HEK293 (cell line): Measurements from ENCODE around the gene ADAMTS12.
"Not testable (repeated sequence)": the region's sequence is repeated elsewhere in the genome, so short reads cannot be mapped to it uniquely, and the experiment has no call there.

Source experiments
- CTCF ChIA-PET: fragments of 350-600 bp; formaldehyde crosslinking; extraction: SDS; loops from one replicate; lab custom pipeline; 2021; ENCODE audit warnings: antibody characterized with exemption; lab: Yijun Ruan, JAX
- POLR2A ChIA-PET: fragments of 300-600 bp; formaldehyde crosslinking; extraction: SDS; loops from one replicate; lab custom pipeline; 2020; ENCODE audit warnings: antibody characterized with exemption, inconsistent platforms; lab: Yijun Ruan, JAX
- H3K27ac ChIP-seq: fragments of 200-500 bp; sonication (Bioruptor generic); 2 replicates; pipeline ENCODE4 v1.5.1; 2014; ENCODE audit warnings: low read depth, low read length, control low read depth, inconsistent platforms; ENCODE audit errors: extremely low read depth
- H3K36me3 ChIP-seq, 2 experiments: fragments of 200-500 bp in 1 of 2; sonication (Bioruptor generic) in 1 of 2; 1 replicate in 1 of 2; 2 replicates in 1 of 2; pipeline ENCODE4 v1.5.1; 2014 to 2017; ENCODE audit warnings: inconsistent platforms in 2 of 2, low read length in 2 of 2; ENCODE audit not compliant: control insufficient read depth in 2 of 2, insufficient read depth in 1 of 2
- H3K4me1 ChIP-seq: fragments of 200-500 bp; sonication (Bioruptor generic); 2 replicates; pipeline ENCODE4 v1.5.1; 2014; ENCODE audit warnings: mild to moderate bottlenecking, low read length, inconsistent platforms; ENCODE audit not compliant: control insufficient read depth, insufficient read depth
- H3K4me3 ChIP-seq: 2 replicates; pipeline ENCODE4 v1.5.1; 2011; ENCODE audit warnings: low read depth, mild to moderate bottlenecking, control low read depth, low read length, moderate library complexity
- H3K9me3 ChIP-seq: fragments of 200-500 bp; sonication (Bioruptor generic); 2 replicates; pipeline ENCODE4 v1.5.1; 2014; ENCODE audit warnings: low read depth, low read length, inconsistent platforms; ENCODE audit not compliant: control insufficient read depth, insufficient read depth
- GFI1B ChIP-seq: fragments of 450-650 bp; formaldehyde crosslinking; IDR thresholded peaks from 2 replicates; pipeline ENCODE4 v1.5.1; 2016; ENCODE audit warnings: missing biosample characterization, missing genetic modification characterization
- SALL2 ChIP-seq: fragments of 450-650 bp; formaldehyde crosslinking; IDR thresholded peaks from 2 replicates; pipeline ENCODE4 v1.5.0; 2017; ENCODE audit warnings: missing biosample characterization, mild to moderate bottlenecking, missing genetic modification characterization, borderline replicate concordance
- SETDB1 ChIP-seq: IDR thresholded peaks from one replicate; pipeline ENCODE4 v1.6.1; 2017; ENCODE audit warnings: mild to moderate bottlenecking, low read length, moderate library complexity, mixed read lengths; ENCODE audit not compliant: insufficient read length
- ZNF146 ChIP-seq: fragments of 450-650 bp; formaldehyde crosslinking; IDR thresholded peaks from 2 replicates; pipeline ENCODE4 v1.5.1; 2016; ENCODE audit warnings: missing biosample characterization, missing genetic modification characterization
- ZNF292 ChIP-seq: fragments of 450-650 bp; formaldehyde crosslinking; IDR thresholded peaks from 2 replicates; pipeline ENCODE4 v1.5.1; 2016; ENCODE audit warnings: low read depth, missing biosample characterization, missing genetic modification characterization, borderline replicate concordance
- ZNF510 ChIP-seq: fragments of 450-650 bp; formaldehyde crosslinking; IDR thresholded peaks from 2 replicates; pipeline ENCODE4 v1.5.1; 2018; ENCODE audit warnings: mild to moderate bottlenecking, missing genetic modification characterization, missing biosample characterization; ENCODE audit not compliant: insufficient replicate concordance
- ZNF626 ChIP-seq: fragments of 450-650 bp; sonication (Bioruptor Pico); formaldehyde crosslinking; IDR thresholded peaks from 2 replicates; pipeline ENCODE4 v1.5.1; 2018; ENCODE audit warnings: missing biosample characterization, missing genetic modification characterization, inconsistent platforms
- ZNF664 ChIP-seq: fragments of 450-650 bp; formaldehyde crosslinking; IDR thresholded peaks from 2 replicates; pipeline ENCODE4 v1.5.1; 2016; ENCODE audit warnings: missing biosample characterization, missing genetic modification characterization
- ZNF747 ChIP-seq: fragments of 450-650 bp; formaldehyde crosslinking; IDR thresholded peaks from 2 replicates; pipeline ENCODE4 v1.5.1; 2016; ENCODE audit warnings: missing biosample characterization, missing genetic modification characterization
- ZNF785 ChIP-seq: fragments of 450-650 bp; formaldehyde crosslinking; IDR thresholded peaks from 2 replicates; pipeline ENCODE4 v1.5.1; 2016; ENCODE audit warnings: missing biosample characterization, missing genetic modification characterization
- ZNF792 ChIP-seq: fragments of 450-650 bp; formaldehyde crosslinking; IDR thresholded peaks from 2 replicates; pipeline ENCODE4 v1.5.1; 2016; ENCODE audit warnings: missing biosample characterization, missing genetic modification characterization
- ZNF830 ChIP-seq: fragments of 450-650 bp; IDR thresholded peaks from 2 replicates; pipeline ENCODE4 v1.5.0; 2018; ENCODE audit warnings: missing biosample characterization, missing genetic modification characterization, low read depth, mild to moderate bottlenecking, moderate library complexity
- TF ChIP-seq, protein P1 (sequence below): fragments of 450-650 bp; formaldehyde crosslinking; IDR thresholded peaks from 2 replicates; pipeline ENCODE4 v1.5.1; 2016; ENCODE audit warnings: missing biosample characterization, missing genetic modification characterization
- TF ChIP-seq, protein P2 (sequence below): fragments of 450-650 bp; formaldehyde crosslinking; IDR thresholded peaks from 2 replicates; pipeline ENCODE4 v1.5.1; 2016; ENCODE audit warnings: missing biosample characterization, missing genetic modification characterization
- TF ChIP-seq, protein P3 (sequence below): IDR thresholded peaks from 2 replicates; pipeline ENCODE4 v1.6.1; 2011; ENCODE audit warnings: mild to moderate bottlenecking, low read depth, low read length, borderline replicate concordance

Gene ADAMTS12

GRCh38 chr5:33921002-33921401 lies 29.2 kb upstream of the ADAMTS12 start:
- ChIA-PET POLR2A (no interaction called here), CTCF (interaction anchor here (1.0 to 1.7 kb wide), 2 partner anchors 14 to 76 kb away, joined by 4 read pairs; no protein-coding TSS in a partner anchor)
- Histone ChIP-seq H3K4me1 (no peaks in the 10 kb centered on the region), H3K9me3 (no peaks in the 10 kb centered on the region), H3K27ac (no peak overlapping the region), H3K4me3 (no peak overlapping the region), H3K36me3 (no peaks in the 10 kb centered on the region)
- TF ChIP-seq ZNF747 (tag by site-specific recombination) = no peak
- no peak for TF ChIP-seq ZNF785
- TF ChIP-seq ZNF664 (tag by site-specific recombination) = no peak
- no peak for TF ChIP-seq ZNF292
- TF ChIP-seq, protein P1, sequence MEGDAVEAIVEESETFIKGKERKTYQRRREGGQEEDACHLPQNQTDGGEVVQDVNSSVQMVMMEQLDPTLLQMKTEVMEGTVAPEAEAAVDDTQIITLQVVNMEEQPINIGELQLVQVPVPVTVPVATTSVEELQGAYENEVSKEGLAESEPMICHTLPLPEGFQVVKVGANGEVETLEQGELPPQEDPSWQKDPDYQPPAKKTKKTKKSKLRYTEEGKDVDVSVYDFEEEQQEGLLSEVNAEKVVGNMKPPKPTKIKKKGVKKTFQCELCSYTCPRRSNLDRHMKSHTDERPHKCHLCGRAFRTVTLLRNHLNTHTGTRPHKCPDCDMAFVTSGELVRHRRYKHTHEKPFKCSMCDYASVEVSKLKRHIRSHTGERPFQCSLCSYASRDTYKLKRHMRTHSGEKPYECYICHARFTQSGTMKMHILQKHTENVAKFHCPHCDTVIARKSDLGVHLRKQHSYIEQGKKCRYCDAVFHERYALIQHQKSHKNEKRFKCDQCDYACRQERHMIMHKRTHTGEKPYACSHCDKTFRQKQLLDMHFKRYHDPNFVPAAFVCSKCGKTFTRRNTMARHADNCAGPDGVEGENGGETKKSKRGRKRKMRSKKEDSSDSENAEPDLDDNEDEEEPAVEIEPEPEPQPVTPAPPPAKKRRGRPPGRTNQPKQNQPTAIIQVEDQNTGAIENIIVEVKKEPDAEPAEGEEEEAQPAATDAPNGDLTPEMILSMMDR (tag by site-specific recombination) = no peak
- TF ChIP-seq, protein P2, sequence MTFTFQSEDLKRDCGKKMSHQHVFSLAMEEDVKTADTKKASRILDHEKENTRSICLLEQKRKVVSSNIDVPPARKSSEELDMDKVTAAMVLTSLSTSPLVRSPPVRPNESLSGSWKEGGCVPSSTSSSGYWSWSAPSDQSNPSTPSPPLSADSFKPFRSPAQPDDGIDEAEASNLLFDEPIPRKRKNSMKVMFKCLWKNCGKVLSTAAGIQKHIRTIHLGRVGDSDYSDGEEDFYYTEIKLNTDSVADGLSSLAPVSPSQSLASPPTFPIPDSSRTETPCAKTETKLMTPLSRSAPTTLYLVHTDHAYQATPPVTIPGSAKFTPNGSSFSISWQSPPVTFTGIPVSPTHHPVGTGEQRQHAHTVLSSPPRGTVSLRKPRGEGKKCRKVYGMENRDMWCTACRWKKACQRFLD (tag by site-specific recombination) = no peak
- TF ChIP-seq, protein P3, sequence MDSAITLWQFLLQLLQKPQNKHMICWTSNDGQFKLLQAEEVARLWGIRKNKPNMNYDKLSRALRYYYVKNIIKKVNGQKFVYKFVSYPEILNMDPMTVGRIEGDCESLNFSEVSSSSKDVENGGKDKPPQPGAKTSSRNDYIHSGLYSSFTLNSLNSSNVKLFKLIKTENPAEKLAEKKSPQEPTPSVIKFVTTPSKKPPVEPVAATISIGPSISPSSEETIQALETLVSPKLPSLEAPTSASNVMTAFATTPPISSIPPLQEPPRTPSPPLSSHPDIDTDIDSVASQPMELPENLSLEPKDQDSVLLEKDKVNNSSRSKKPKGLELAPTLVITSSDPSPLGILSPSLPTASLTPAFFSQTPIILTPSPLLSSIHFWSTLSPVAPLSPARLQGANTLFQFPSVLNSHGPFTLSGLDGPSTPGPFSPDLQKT = no peak
- no peak for TF ChIP-seq ZNF792 (tag by site-specific recombination)
- no peak for TF ChIP-seq GFI1B (tag by site-specific recombination)
- TF ChIP-seq ZNF830 (tag by site-specific recombination) = no peak
- no peak for TF ChIP-seq SALL2 (tag by site-specific recombination)

DNA sequence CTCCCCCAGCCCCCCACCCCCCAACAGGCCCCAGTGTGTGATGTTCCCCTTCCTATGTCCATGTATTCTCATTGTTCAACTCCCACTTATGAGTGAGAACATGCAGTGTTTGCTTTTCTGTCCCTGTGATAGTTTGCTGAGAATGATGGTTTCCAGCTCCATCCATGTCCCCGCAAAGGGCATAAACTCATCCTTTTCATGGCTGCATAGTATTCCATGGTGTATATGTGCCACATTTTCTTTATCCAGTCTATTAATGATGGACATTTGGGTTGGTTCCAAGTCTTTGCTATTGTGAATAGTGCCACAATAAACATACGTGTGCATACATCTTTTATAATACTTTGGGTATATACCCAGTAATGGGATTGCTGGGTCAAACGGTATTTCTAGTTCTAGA lies 23.1 kb upstream of the ADAMTS12 start:
- H3K36me3 ChIP-seq, H3K4me3 ChIP-seq, H3K9me3 ChIP-seq, H3K4me1 ChIP-seq: not testable (repeated sequence)
- POLR2A ChIA-PET = interaction anchor here (0.6 kb wide), 1 partner anchor 125 kb away, joined by 4 read pairs; no protein-coding TSS in a partner anchor
- CTCF ChIA-PET = interaction anchor here (0.7 kb wide), 1 partner anchor 24 kb away, joined by 3 read pairs; no protein-coding TSS in a partner anchor
- peak; percentile 57 for TF ChIP-seq ZNF146 (tag by site-specific recombination)
- TF ChIP-seq, all 188 proteins: peak for 1; not testable (repeated sequence) for 187
- not testable (repeated sequence) for H3K27ac ChIP-seq

GRCh38 chr5:33906248-33906647 lies 14.5 kb upstream of the ADAMTS12 start:
- H3K27ac ChIP-seq, H3K4me1 ChIP-seq, H3K4me3 ChIP-seq, H3K9me3 ChIP-seq, CTCF ChIA-PET, POLR2A ChIA-PET, H3K36me3 ChIP-seq: not testable (repeated sequence)
- TF ChIP-seq ZNF626 (tag by site-specific recombination) (0 out of 2 replicates have a peak, but pooled peaks have one; percentile 54), SETDB1 (peak; percentile 60), ZNF510 (tag by site-specific recombination) (peak; percentile 48)
